Measurements from ENCODE around the gene OSBP2.
"Not testable (repeated sequence)": the region's sequence is repeated elsewhere in the genome, so short reads cannot be mapped to it uniquely, and the experiment has no call there.

The OSBP2 gene

GRCh38 chr22:30679895-30680690 is 14.6 kb upstream of the OSBP2 start:
- not testable (repeated sequence) for DNase-seq (ENCODE audit: low spot score)

DNA sequence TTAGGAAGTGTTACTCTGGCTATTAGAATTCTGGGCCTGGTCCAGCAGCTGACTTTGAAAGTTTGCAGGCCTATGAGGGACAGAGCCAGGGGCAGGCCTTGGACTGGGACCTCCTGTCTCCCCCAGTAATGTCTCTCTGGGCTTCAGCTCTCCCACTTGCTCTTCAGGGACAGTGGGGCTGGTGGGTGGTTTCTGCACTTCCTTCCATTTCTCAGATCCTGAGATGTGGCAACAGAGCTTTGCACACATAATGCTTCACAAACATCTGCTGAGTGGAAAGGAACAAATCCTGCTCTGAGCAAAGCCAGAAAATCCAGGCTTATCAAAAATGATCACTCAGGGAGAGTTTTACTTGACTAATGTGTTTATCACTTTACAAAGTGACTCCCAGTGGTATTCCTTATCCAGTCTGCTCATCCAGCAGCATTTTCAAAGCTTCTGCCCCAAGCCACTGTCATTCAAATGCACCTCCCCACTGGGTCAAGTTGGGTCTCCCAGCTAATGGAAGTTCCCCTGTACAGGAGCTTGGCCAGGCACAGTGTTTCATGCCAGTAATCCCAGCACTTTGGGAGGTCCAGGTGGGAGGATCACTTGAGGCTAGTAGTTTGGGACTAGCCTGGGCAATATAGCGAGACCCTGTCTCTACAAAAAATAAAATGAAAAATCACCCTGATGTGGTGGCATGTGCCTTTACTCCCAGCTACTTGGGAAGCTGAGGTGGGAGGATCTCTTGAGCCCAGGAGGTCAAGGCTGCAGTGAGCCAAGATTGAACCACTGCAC is 13.5 kb upstream of the OSBP2 start:
- DNase-seq (ENCODE audit: low spot score) = no peak

DNA sequence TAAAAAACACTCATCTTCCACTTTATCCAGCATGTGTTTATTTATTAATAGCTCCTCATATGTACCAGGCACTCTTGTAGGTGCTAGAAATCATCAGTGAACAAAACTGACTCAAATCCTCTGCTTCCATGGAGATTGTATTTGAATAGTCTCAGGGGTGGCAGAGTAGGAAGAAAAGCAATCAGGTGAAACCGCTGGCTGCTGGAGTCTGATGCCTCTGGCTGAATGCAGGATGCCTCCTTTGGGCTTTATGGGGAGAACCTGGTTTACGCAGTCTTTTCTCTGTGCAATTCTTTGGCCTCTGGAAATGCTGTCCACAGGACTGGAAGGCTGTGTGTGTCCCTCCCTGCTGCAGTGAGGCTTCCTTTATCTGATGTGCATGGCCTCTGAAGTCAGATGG is 12.8 kb upstream of the OSBP2 start:
- no peak for DNase-seq (ENCODE audit: low spot score)

DNA sequence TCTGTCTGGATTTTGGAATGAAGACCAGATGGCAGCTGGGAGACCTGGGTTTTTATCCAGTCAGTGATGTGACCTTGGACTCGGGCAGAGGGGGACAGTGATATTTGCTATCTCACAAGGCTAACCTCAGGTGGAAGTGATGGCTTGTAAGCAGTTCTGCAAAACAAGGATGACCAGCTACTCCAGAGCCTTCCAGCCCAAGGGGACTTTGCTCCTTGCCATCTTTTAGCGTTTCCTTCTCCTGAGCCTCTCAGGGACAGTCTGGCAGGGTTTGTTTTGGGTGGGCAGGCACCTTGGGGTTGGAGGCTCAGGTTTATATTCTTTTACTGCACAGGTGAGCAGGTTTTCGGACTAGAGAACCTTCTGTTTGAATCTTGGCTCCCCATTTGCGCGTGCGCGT is 9.5 kb upstream of the OSBP2 start:
- DNase-seq (ENCODE audit: low spot score) = no peak

DNA sequence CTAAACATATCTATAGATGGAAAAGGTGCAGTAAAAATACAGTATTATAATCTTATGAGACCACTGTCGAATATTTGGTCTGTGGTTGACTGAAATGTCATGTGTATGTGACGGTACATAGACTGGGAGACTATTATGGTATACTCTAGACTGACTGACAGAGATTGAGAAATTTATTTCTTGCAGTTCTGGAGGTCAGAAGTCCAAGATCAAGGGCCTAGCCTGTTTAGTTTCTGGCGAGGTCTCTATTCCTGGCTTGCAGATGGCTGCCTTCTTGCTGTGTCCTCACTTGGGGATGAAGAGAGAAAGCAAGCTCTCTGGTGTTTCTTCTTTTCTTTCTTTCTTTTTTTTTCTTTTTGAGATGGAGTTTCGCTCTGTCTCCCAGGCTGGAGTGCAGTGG is 7.3 kb upstream of the OSBP2 start:
- no peak for DNase-seq (ENCODE audit: low spot score)

DNA sequence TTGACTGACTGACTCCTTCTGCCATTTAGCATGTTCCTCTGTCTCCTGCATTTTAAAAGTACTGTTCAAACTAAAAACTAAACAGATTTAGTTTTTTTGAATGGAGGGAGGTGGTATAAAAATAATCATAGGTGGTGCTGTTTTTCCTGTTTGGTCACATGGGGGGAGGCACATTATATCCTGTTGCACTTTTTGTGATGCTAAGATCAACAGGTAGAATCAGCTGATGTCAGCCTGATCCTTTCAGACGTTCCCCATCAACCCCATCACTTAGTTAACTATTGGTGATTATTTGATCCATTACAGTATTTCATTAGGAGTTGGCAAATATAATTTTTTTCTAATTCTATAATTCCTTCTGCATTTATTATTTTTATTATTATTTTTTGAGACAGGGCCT is 5.1 kb upstream of the OSBP2 start:
- DNase-seq (ENCODE audit: low spot score) = no peak

GRCh38 chr22:30691204-30691603 is 3.5 kb upstream of the OSBP2 start:
- no peak for DNase-seq (ENCODE audit: low spot score)

DNA sequence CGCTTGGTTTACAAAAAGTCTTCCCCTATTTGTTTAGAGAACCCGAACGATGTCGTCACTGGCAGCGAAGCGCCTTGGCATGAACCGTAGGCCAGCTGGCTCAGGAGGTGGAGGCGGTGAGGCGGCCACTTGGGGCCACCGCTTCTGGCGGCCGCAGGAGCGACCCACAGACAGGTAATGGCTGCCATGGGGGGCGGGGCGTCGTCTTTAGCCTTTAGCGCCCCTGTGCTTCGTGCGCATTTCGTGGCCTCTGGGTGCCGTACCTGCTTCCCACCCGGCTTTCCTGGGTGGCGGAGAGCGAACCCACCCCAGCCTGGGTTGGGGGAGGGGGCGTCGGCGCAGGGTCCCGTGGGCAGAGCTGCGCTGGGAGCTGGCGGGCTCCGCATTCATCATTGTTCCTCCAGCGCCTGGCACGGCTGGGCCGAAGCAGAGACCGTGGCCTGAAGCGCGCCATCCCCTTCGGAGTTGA is 469 bp upstream of the OSBP2 start:
- DNase-seq (ENCODE audit: low spot score) = peak; percentile 69

DNA sequence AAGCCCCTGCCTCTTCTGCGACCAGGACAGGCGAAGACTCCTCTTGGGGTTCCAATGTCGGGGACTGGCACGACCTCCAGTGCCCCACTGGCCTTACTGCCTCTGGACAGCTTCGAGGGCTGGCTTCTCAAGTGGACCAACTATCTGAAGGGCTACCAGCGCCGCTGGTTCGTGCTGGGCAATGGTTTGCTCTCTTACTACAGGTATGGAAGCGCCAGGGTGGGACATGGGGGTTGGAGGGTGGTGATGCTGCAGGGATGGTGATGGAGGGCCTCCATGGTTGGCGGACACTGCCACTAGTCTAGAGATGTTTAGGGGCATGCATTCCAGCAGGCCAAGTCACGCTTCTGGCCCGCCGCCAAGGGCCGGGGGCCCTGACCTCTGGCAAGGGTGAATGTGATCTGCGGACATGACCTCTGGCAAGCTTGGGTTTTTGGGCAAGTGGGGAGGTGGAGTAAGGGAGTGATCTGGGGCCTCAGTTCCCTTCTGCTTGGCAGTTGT is 727 bp downstream of the OSBP2 start:
- DNase-seq (ENCODE audit: low spot score) = no peak

DNA sequence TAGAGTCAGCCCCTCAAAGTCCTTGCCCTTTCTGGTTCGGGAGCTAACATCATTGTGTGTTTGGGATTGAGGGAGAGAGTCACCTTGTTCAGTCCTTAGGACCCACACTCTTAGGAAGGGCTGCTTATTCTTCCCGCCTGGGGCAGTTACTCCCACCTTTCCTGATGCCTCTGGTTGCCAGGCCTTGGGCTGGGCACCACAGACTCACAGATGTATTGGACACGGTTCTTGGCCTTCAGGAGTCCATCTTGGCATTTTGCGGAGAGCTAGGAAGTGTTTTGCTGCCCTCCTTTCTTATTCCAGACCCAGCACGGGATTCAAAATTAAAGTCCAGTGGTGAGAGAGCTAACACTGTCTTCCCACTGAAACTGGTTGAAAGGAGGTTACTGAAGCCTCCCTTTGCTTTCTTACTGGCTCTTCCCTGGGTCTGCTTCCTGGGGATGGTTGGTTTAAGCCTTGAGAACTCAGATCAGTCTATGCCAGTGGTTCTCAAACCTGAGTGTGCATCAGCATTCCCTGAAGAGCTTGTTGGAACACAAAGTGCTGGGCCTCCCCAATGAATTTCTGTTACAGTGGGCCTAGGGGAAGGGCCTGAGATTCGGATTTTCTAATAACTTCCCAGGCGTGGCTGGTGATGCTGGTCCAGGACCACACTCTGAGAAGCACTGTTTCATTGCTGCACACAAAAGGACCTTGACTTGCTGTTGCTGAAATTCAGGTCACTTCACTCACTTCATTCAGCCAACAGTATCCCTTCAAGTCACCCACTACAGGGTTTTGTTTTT is 1.4 kb downstream of the OSBP2 start:
- DNase-seq (ENCODE audit: low spot score) = no peak

DNA sequence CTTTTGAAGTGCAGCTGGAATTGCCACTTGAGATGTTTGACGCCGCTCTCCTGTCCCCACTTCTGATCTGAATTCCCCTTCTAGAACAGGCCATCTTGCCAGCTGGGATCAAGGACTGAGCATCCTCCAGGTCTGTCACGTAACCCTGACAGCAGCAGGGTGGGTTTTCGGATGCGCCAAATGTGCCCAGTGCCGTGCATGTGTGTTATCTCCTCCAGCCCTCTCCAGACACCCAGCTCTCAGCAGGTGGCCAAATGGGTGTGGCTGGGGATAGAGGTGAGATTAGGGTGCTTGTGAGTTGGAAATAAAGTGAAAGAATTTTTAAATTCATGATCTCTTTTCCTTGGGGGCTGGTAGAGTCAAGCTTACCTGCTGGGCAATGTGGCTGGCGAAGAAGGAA is 3.3 kb downstream of the OSBP2 start:
- no peak for DNase-seq (ENCODE audit: low spot score)

- peak; percentile 82 for DNase-seq (ENCODE audit: low spot score)
Observed at GRCh38 chr22:30701872-30702271, 7.2 kb downstream of the OSBP2 start.

GRCh38 chr22:30702856-30703255 is 8.2 kb downstream of the OSBP2 start:
- no peak for DNase-seq (ENCODE audit: low spot score)

- DNase-seq (ENCODE audit: low spot score) = no peak
Observed at GRCh38 chr22:30704978-30705377, 10.3 kb downstream of the OSBP2 start.

DNA sequence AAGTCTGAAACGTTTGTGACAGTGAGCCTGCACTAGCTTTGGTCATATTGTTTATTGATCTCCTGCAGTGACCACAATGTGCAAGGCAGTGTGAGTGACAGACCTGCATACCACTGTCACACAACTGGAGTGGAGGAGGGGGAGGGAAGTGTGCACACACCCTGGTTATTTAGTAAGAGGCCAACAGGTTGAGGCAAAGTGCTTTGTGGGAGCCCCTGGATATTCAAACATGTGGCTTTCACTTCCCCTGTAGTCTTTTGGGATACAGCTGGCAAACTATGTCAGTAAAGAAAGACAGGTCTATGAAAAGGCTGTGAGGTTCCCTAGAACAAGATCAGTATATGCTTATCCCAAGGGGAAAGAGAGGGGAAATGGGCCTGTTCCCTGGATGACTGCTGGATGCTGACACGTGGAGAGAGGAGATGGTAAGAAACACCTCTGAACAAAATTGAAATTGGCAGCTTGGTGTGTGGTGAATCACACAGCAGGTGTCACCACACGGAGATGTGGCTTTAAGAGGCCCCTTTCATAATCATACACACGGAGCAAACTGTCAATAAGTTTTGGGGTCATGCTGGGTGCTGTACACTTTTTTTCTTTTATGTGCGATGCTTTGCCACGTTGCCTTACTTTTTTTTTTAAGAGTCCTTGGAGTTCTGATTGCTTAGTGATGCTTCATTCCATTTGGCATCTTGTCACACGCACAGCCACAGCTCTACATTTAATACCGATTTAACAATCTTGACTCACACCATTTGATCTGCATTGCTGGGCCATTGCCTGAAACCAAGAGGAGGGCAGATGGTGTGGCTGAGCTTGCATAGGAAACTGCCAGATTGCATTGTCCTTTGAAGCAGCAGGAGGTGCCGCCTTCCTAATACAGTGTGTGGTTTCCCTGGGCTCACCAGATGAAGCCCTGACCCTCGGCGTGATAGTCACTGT is 11.3 kb downstream of the OSBP2 start:
- DNase-seq (ENCODE audit: low spot score) = peak; percentile 67

GRCh38 chr22:30709980-30710379 is 15.3 kb downstream of the OSBP2 start:
- not testable (repeated sequence) for DNase-seq (ENCODE audit: low spot score)

GRCh38 chr22:30712094-30712493 is 17.4 kb downstream of the OSBP2 start:
- peak; percentile 61 for DNase-seq (ENCODE audit: low spot score)

DNA sequence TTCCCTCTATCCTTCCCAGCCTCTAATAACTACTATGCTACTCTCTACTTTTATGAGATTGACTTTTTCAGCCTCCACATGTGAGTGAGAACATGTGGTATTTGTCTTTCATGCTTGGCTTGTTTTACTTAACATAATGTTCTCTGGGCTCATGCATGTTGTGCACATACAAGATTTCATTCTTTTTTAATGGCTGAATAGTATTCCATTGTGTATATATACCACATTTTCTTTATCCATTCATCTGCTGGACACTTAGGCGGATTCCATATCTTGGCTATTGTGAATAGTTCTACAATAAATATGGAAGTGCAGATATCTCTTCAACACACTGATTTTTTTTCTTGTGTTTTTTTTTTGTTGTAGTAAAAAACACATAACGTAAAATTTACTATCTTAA is 19.4 kb downstream of the OSBP2 start:
- no peak for DNase-seq (ENCODE audit: low spot score)

- no peak for DNase-seq (ENCODE audit: low spot score)
Observed at GRCh38 chr22:30717331-30717921, 22.8 kb downstream of the OSBP2 start.

DNA sequence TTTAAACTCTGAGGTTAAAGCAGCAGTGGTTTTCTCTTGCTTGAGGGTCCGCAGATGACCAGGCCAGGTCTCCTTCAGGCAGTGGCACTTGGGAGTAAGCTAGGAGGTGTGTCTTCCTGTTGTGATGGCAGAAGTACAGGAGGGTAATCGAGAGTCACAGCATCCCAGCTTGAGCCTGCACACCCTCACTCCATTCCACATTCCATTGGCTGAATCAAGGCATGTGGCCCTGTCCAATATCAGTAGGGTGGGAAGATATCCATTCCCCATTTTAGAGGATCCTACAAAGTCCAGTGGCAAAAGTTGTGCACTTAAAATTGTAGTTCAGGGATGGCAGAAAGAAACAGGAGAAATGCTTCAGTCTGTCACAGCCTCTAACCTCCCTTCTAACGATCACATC is 23.3 kb downstream of the OSBP2 start:
- no peak for DNase-seq (ENCODE audit: low spot score)

DNA sequence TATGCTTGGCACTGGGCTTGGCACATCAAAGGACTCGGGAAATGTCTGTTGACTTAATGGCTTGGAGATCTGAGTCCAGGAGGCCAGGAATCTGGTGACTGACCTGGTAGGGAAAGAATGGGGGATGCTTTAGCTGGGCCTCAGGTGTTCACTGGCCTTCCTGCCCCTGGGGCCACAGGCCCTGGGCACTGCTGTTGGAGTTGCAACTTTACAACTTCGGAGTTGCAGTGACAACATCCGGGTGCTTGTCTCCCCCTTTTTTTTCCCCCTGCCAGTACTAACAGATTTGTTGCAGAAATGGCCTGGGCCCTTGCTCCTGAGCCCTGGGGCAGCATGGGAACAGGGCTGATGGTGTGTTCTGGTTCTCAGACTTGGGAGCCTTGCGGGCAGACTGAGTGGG is 23.8 kb downstream of the OSBP2 start:
- DNase-seq (ENCODE audit: low spot score) = no peak
